RWPE1 (cell line): ENCODE measurements around the gene SCN7A.

ENCODE experiments used
- CTCF ChIA-PET: fragments of 350-600 bp; sonication (Branson Sonifier 250); formaldehyde crosslinking; extraction: SDS; loops from one replicate; lab custom pipeline; 2021; lab: Yijun Ruan, JAX
- POLR2A ChIA-PET: fragments of 400-600 bp; formaldehyde crosslinking; extraction: SDS; loops from one replicate; lab custom pipeline; 2020; ENCODE audit warnings: antibody characterized with exemption; ENCODE audit not compliant: low non-redundant PET; lab: Yijun Ruan, JAX
- DNase-seq: peaks from one replicate; pipeline ENCODE4 v3.0.0; 2012; ENCODE audit warnings: low spot score
- H3K27ac ChIP-seq: fragments of 450-650 bp; 2 replicates; pipeline ENCODE4 v1.5.1; 2017
- TF ChIP-seq, protein P1 (sequence below): fragments of 450-650 bp; conservative IDR thresholded peaks from 2 replicates; pipeline ENCODE4 v1.5.1; 2017; ENCODE audit warnings: low read depth, mild to moderate bottlenecking

Gene SCN7A

DNA sequence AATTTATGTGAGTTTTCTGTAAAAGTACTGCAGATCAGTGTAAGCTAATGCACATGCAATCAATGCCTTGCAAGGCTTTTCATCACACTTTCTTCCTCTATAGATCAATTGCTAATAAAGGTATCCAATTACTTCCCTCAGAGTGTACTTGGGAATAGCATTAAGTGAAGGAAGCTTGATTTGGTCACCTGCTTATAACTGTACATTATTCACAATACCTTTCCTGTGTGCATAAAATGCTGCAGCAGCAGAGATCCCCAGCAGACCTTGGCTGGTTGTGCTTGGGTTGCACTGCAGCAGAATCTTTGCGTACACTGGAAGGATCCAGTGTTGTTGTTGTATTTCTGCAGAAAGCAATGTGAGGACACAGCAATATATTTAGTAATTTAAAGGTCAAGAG, 99.8 kb downstream of the SCN7A start:
- no peak for DNase-seq
- no peak overlapping the region for H3K27ac ChIP-seq
- POLR2A ChIA-PET: no interaction called here
- TF ChIP-seq, protein P1, sequence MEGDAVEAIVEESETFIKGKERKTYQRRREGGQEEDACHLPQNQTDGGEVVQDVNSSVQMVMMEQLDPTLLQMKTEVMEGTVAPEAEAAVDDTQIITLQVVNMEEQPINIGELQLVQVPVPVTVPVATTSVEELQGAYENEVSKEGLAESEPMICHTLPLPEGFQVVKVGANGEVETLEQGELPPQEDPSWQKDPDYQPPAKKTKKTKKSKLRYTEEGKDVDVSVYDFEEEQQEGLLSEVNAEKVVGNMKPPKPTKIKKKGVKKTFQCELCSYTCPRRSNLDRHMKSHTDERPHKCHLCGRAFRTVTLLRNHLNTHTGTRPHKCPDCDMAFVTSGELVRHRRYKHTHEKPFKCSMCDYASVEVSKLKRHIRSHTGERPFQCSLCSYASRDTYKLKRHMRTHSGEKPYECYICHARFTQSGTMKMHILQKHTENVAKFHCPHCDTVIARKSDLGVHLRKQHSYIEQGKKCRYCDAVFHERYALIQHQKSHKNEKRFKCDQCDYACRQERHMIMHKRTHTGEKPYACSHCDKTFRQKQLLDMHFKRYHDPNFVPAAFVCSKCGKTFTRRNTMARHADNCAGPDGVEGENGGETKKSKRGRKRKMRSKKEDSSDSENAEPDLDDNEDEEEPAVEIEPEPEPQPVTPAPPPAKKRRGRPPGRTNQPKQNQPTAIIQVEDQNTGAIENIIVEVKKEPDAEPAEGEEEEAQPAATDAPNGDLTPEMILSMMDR: no peak
- CTCF ChIA-PET: interaction anchor here (0.6 kb wide), 1 partner anchor 45 kb away, joined by 3 read pairs; no protein-coding TSS in a partner anchor

DNA sequence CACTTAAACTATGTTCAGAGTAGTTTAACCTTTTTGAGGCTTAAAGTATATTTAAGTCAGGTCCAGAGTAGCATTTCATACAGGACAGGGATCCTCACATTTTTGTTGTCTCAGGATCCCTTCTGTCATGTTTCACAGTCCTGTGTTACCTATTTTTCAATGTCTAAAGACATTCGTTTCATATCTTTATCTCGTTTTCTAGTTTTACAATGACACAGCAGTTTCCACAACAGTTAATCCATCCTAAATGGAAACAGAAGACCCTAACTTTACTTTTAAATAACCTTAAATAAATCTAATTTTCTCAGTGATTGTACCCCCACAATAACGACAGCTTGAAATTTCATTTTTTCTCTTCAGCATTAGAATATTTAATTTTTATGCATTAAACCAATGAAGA, 101.0 kb downstream of the SCN7A start:
- H3K27ac ChIP-seq: no peak overlapping the region
- CTCF ChIA-PET: no interaction called here
- TF ChIP-seq, protein P1: no peak
- no peak for DNase-seq
- POLR2A ChIA-PET: no interaction called here

GRCh38 chr2:166388481-166389070, 105.5 kb downstream of the SCN7A start:
- H3K27ac ChIP-seq: no peak overlapping the region
- CTCF ChIA-PET: no interaction called here
- TF ChIP-seq, protein P1: no peak
- no peak for DNase-seq
- POLR2A ChIA-PET: no interaction called here

DNA sequence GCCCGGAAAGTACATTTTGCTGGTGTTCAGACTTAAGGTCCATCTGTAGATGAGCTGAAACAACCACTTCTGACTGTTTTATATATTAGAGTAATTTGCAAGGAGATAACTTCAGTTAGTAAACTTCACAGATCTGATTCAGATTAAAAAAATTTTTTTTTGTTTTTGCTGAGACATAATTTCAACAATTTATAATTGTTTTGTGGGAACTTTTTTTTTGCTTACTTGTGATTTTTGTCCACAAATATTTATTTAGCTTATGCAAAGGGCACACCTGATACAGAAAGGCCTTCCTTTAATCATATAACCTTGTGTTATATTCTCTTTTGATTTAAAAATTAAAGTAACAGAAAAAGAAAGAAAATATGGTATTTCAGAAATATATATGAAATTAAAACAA, 108.7 kb downstream of the SCN7A start:
- no peak overlapping the region for H3K27ac ChIP-seq
- ChIA-PET POLR2A (no interaction called here), CTCF (interaction anchor here (0.7 to 1.1 kb wide), 8 partner anchors 11 to 522 kb away, joined by 3 to 4 read pairs (median 3); no protein-coding TSS in a partner anchor)
- DNase-seq: no peak
- TF ChIP-seq, protein P1: no peak

DNA sequence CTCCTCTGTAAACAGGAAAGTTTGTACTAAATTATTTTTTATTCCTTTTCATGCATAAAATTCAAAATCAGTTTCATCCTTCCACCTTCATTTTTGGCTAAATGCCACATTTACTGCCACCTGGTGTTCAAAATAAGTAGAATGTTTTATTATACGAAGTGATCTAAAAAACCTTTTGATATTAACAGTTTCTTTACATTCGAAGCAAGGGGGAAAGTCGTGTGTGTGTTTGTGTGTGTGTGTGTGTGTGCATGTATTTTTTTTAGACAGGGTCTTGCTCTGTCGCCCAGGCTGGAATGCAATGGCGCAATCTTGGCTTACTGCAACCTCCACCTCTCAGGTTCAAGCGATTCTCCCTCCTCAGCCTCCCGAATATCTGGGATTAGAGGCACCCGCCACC, 109.3 kb downstream of the SCN7A start:
- POLR2A ChIA-PET: no interaction called here
- TF ChIP-seq, protein P1: peak; percentile 47; the same call in 1 of the 2 replicates
- DNase-seq: peak; percentile 36
- no peak overlapping the region for H3K27ac ChIP-seq
- CTCF ChIA-PET: interaction anchor here (0.7 to 1.1 kb wide), 8 partner anchors 11 to 521 kb away, joined by 3 to 4 read pairs (median 3); no protein-coding TSS in a partner anchor

DNA sequence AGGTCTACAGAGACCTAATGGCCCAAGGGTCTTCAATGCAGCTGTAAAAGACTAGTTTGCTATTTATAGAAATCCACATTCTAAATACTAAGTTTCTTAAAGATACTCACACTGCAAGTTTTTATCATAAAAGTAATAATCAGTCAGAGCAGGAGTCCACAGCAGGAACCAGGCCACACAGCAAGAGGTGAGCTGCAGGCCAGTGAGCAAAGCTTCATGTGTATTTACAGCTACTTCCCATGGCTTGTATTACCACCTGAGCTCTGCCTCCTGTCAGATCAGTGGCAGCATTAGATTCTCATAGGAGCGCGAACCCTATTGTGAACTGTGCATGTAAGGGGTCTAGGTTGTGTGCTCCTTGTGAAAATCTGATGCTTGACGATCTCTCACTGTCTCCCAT, 111.6 kb downstream of the SCN7A start:
- CTCF ChIA-PET: no interaction called here
- H3K27ac ChIP-seq: no peak overlapping the region
- TF ChIP-seq, protein P1: no peak
- no peak for DNase-seq
- POLR2A ChIA-PET: no interaction called here
